ENCODE results near the gene SYVN1.

DNA sequence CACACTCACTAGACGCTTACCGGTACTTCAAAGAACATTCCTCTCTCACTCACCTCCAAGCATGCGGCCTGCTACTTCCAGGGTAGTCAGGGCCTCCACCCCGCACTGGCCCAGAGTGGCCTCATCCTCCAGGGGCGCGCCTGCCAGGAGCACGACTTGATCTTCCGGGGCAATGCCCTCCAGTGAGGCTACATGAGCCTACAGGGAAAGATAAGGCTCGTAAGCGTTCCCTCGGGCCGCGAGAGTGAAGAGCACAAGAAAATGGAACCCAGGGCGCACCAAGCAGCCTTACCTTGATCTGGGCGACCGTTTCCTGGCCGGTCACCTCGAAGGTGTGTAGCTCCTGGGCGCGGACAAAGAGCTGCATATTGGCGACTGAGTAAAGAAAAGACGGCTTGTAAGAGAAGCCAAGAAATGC is 12.9 kb downstream of the SYVN1 start:
- TF ChIP-seq POLR2A (IDR thresholded peaks at IDR 0.05) = no peak
- TF ChIP-seq, protein P1, sequence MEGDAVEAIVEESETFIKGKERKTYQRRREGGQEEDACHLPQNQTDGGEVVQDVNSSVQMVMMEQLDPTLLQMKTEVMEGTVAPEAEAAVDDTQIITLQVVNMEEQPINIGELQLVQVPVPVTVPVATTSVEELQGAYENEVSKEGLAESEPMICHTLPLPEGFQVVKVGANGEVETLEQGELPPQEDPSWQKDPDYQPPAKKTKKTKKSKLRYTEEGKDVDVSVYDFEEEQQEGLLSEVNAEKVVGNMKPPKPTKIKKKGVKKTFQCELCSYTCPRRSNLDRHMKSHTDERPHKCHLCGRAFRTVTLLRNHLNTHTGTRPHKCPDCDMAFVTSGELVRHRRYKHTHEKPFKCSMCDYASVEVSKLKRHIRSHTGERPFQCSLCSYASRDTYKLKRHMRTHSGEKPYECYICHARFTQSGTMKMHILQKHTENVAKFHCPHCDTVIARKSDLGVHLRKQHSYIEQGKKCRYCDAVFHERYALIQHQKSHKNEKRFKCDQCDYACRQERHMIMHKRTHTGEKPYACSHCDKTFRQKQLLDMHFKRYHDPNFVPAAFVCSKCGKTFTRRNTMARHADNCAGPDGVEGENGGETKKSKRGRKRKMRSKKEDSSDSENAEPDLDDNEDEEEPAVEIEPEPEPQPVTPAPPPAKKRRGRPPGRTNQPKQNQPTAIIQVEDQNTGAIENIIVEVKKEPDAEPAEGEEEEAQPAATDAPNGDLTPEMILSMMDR (IDR thresholded peaks at IDR 0.05) = no peak
- no peak for TF ChIP-seq POLR2AphosphoS5 (IDR thresholded peaks at IDR 0.05)
